SU-DHL-6 (cell line): Measurements from ENCODE around the gene HIPK4.

Experiments used
- CTCF ChIP-seq: fragments of 200-600 bp; sonication (generic); IDR thresholded peaks from one replicate; pipeline ENCODE4 v1.5.1; 2017; ENCODE audit warnings: antibody characterized with exemption, mild to moderate bottlenecking, low read length, moderate library complexity; ENCODE audit not compliant: insufficient read depth, poor library complexity, severe bottlenecking
- EZH2phosphoT487 ChIP-seq: fragments of 200-600 bp; sonication (generic), shearing (Covaris generic); conservative IDR thresholded peaks from 2 replicates; pipeline ENCODE4 v1.6.1; 2018; ENCODE audit warnings: mild to moderate bottlenecking, antibody characterized with exemption, low read length, moderate library complexity, mixed read lengths

- TF ChIP-seq CTCF: no peak
- TF ChIP-seq EZH2phosphoT487: no peak
These were observed 29.8 kb downstream of the HIPK4 start for GRCh38 chr19:40360020-40360707.
